K562 (cell line): ENCODE measurements around the gene MAN1A1. TPM values are rescaled to one million over a fixed set of nuclear protein-coding genes. Genes with fewer than 3 reads are reported as not detected.

Experiments
- CBX5 ChIP-seq: IDR thresholded peaks from 2 replicates; pipeline ENCODE4 v1.6.1; 2014; ENCODE audit warnings: low read depth, borderline replicate concordance
- GATA2 ChIP-seq: sonication (generic); formaldehyde crosslinking; IDR thresholded peaks from 2 replicates; pipeline ENCODE4 v1.4.0; 2020; ENCODE audit warnings: mild to moderate bottlenecking, missing genetic modification reagents
- GATAD2B ChIP-seq: fragments of 450-650 bp; IDR thresholded peaks from 2 replicates; pipeline ENCODE4 v1.6.1; 2017; ENCODE audit warnings: mild to moderate bottlenecking, borderline replicate concordance
- MCM7 ChIP-seq, 2 experiments: fragments of 450-650 bp; IDR thresholded peaks; 2 replicates each; pipeline ENCODE4 v1.6.1; 2016 to 2018
- NFATC3 ChIP-seq: fragments of 450-650 bp; IDR thresholded peaks from 2 replicates; pipeline ENCODE4 v1.6.1; 2017; ENCODE audit warnings: mild to moderate bottlenecking
- NFIX ChIP-seq: fragments of 250-450 bp; sonication (Bioruptor Pico); IDR thresholded peaks from 2 replicates; pipeline ENCODE4 v1.4.0; 2020; ENCODE audit warnings: low read depth, mild to moderate bottlenecking, moderate library complexity
- NR2C1 ChIP-seq, 2 experiments: fragments of 450-650 bp; IDR thresholded peaks; 2 replicates each; pipeline ENCODE4 v1.6.1; 2017; ENCODE audit warnings: mild to moderate bottlenecking in 2 of 2, antibody characterized with exemption in 1 of 2, inconsistent platforms in 1 of 2, missing compliant biosample characterization in 1 of 2, missing genetic modification characterization in 1 of 2
- RBM39 ChIP-seq: fragments of 200-400 bp; formaldehyde crosslinking; optimal IDR thresholded peaks from 2 replicates; pipeline ENCODE3; 2018; ENCODE audit warnings: low read depth, low read length
- SMARCA5 ChIP-seq: fragments of 450-650 bp; IDR thresholded peaks from 2 replicates; pipeline ENCODE4 v1.6.1; 2016
- STAT5B ChIP-seq: fragments of 250-450 bp; sonication (Bioruptor Pico); IDR thresholded peaks from 2 replicates; pipeline ENCODE4 v1.8.0; 2021; ENCODE audit warnings: mild to moderate bottlenecking, inconsistent platforms
- TAF9B ChIP-seq: fragments of 450-650 bp; IDR thresholded peaks from 2 replicates; pipeline ENCODE4 v1.6.1; 2018; ENCODE audit warnings: mild to moderate bottlenecking; ENCODE audit not compliant: partially characterized antibody
- TRIM24 ChIP-seq, 2 experiments: fragments of 450-650 bp; IDR thresholded peaks; 2 replicates each; pipeline ENCODE4 v1.6.1; 2016
- U2AF2 ChIP-seq: fragments of 200-400 bp; formaldehyde crosslinking; optimal IDR thresholded peaks from 2 replicates; pipeline ENCODE3; 2017; ENCODE audit warnings: low read depth, mild to moderate bottlenecking, low read length
- polyA plus RNA-seq, 8 experiments: library from polyadenylated mRNA; depleted of rRNA in 4 of 8; stranded (reverse) in 5 of 8; unstranded in 3 of 8; fragments of >200 nt; fragmentation: Nextera tagmentation in 2 of 8; fragmentation: Illumina TruSeq in 1 of 8; extraction: Ambion mirVana in 2 of 8; extraction: Trizol in 1 of 8; gene quantifications; 2 replicates each; pipeline versions ENCODE4 v1.2.1 to v1.2.3, GENCODE V29; 2011 to 2014; ENCODE audit warnings: inconsistent platforms in 1 of 8, missing spikeins in 1 of 8
- total RNA-seq, 7 experiments: library from RNA; depleted of rRNA in 6 of 7; stranded (reverse); fragments of >200 nt in 6 of 7; fragmentation: Illumina TruSeq in 2 of 7; extraction: Trizol in 2 of 7; gene quantifications; 2 replicates each; pipeline versions ENCODE4 v1.2.1 to v1.2.3, GENCODE V29; 2011 to 2021; ENCODE audit warnings: low replicate concordance in 1 of 7
- TF ChIP-seq, protein P1 (sequence below), 3 experiments: fragments of 200-800 bp in 1 of 3; sonication (Bioruptor generic) in 1 of 3; sonication (generic) in 1 of 3; formaldehyde crosslinking in 1 of 3; IDR thresholded peaks; 2 replicates each; pipeline versions ENCODE4 v1.6.1 to v1.8.0; 2016 to 2022; ENCODE audit warnings: mild to moderate bottlenecking in 2 of 3, missing compliant biosample characterization in 2 of 3, missing genetic modification characterization in 2 of 3, missing genetic modification reagents in 1 of 3
- TF ChIP-seq, protein P2 (sequence below): fragments of 450-650 bp; IDR thresholded peaks from 2 replicates; pipeline ENCODE4 v1.6.1; 2016; ENCODE audit warnings: mild to moderate bottlenecking
- TF ChIP-seq, protein P3 (sequence below): fragments of 450-650 bp; conservative IDR thresholded peaks from 2 replicates; pipeline ENCODE4 v1.6.1; 2016; ENCODE audit warnings: missing genetic modification characterization, low read depth, mild to moderate bottlenecking, missing compliant biosample characterization, moderate library complexity
- TF ChIP-seq, protein P4 (sequence below): sonication (generic); formaldehyde crosslinking; IDR thresholded peaks from 2 replicates; pipeline ENCODE4 v1.8.0; 2022; ENCODE audit warnings: mild to moderate bottlenecking, missing genetic modification reagents
- TF ChIP-seq, protein P5 (sequence below): fragments of 450-650 bp; IDR thresholded peaks from 2 replicates; pipeline ENCODE4 v1.6.1; 2016
- TF ChIP-seq, protein P6 (sequence below): fragments of 250-450 bp; sonication (Bioruptor Pico); IDR thresholded peaks from 2 replicates; pipeline ENCODE4 v1.4.0; 2020; ENCODE audit warnings: mild to moderate bottlenecking, moderate library complexity

Gene MAN1A1
- total and polyA plus RNA-seq, 9 of the 15 experiments (the other 6 are each of a cell fraction or from before 2014, with no cell fraction given): 24.5 to 78.4 (median 59.7) TPM

DNA sequence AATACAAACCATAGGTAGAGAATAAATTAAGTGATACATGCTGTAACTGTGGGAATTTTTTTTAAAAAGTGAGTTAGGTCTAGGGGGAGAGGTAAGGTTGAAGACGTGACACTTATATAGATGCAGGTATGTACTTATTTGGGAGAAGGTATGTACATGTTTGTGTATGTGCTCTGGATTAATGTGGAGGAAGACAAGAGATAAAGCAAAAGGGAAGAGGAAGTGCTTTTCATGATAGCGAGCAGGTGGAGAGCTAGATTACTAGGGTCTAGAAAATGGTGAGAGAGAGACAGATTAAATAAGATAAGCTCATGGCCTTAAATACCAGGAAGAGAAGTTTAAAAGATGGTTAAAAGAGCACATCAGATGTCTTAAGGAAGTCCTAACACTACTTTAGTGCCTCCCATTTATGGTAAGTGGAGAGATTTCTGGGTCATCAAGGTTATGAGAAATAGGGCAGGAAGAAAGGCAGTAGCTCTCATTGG is 92.5 kb downstream of the MAN1A1 start (continued):
- TF ChIP-seq, protein P1, sequence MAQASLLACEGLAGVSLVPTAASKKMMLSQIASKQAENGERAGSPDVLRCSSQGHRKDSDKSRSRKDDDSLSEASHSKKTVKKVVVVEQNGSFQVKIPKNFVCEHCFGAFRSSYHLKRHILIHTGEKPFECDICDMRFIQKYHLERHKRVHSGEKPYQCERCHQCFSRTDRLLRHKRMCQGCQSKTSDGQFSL (CRISPR knock-in tag; IDR thresholded peaks at IDR 0.05): no peak
- TF ChIP-seq, protein P1 (tag; IDR thresholded peaks at IDR 0.05): no peak
- 0 out of 2 replicates have a peak, but pooled peaks have one; percentile 12 for TF ChIP-seq SMARCA5
- TF ChIP-seq, protein P2, sequence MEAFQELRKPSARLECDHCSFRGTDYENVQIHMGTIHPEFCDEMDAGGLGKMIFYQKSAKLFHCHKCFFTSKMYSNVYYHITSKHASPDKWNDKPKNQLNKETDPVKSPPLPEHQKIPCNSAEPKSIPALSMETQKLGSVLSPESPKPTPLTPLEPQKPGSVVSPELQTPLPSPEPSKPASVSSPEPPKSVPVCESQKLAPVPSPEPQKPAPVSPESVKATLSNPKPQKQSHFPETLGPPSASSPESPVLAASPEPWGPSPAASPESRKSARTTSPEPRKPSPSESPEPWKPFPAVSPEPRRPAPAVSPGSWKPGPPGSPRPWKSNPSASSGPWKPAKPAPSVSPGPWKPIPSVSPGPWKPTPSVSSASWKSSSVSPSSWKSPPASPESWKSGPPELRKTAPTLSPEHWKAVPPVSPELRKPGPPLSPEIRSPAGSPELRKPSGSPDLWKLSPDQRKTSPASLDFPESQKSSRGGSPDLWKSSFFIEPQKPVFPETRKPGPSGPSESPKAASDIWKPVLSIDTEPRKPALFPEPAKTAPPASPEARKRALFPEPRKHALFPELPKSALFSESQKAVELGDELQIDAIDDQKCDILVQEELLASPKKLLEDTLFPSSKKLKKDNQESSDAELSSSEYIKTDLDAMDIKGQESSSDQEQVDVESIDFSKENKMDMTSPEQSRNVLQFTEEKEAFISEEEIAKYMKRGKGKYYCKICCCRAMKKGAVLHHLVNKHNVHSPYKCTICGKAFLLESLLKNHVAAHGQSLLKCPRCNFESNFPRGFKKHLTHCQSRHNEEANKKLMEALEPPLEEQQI: peak; percentile 93
- 0 out of 2 replicates have a peak, but pooled peaks have one; percentile 8 for TF ChIP-seq CBX5
- TF ChIP-seq NFIX (CRISPR knock-in tag): no peak
- TF ChIP-seq MCM7 (IDR thresholded peaks at IDR 0.05): no peak
- no peak for TF ChIP-seq RBM39
- TF ChIP-seq NR2C1 (IDR thresholded peaks at IDR 0.05): peak; percentile 43; the same call in 1 of the 2 replicates
- no peak for TF ChIP-seq NR2C1 (tag; IDR thresholded peaks at IDR 0.05)
- TF ChIP-seq, protein P3, sequence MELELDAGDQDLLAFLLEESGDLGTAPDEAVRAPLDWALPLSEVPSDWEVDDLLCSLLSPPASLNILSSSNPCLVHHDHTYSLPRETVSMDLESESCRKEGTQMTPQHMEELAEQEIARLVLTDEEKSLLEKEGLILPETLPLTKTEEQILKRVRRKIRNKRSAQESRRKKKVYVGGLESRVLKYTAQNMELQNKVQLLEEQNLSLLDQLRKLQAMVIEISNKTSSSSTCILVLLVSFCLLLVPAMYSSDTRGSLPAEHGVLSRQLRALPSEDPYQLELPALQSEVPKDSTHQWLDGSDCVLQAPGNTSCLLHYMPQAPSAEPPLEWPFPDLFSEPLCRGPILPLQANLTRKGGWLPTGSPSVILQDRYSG (tag): no peak
- peak; percentile 69; the same call in 1 of the 2 replicates for TF ChIP-seq GATAD2B
- TF ChIP-seq TRIM24 (IDR thresholded peaks at IDR 0.05): peak; percentile 91 to 94
- peak; percentile 86 for TF ChIP-seq GATA2 (CRISPR knock-in tag)
- TF ChIP-seq, protein P4, sequence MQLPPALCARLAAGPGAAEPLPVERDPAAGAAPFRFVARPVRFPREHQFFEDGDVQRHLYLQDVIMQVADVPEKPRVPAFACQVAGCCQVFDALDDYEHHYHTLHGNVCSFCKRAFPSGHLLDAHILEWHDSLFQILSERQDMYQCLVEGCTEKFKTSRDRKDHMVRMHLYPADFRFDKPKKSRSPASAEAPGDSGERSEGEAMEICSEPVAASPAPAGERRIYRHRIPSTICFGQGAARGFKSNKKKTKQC (CRISPR knock-in tag): no peak
- TF ChIP-seq, protein P5, sequence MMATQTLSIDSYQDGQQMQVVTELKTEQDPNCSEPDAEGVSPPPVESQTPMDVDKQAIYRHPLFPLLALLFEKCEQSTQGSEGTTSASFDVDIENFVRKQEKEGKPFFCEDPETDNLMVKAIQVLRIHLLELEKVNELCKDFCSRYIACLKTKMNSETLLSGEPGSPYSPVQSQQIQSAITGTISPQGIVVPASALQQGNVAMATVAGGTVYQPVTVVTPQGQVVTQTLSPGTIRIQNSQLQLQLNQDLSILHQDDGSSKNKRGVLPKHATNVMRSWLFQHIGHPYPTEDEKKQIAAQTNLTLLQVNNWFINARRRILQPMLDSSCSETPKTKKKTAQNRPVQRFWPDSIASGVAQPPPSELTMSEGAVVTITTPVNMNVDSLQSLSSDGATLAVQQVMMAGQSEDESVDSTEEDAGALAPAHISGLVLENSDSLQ: peak; percentile 57
- no peak for TF ChIP-seq STAT5B
- peak; percentile 34 for TF ChIP-seq TAF9B
- no peak for TF ChIP-seq U2AF2
- no peak for TF ChIP-seq NFATC3
- TF ChIP-seq, protein P6, sequence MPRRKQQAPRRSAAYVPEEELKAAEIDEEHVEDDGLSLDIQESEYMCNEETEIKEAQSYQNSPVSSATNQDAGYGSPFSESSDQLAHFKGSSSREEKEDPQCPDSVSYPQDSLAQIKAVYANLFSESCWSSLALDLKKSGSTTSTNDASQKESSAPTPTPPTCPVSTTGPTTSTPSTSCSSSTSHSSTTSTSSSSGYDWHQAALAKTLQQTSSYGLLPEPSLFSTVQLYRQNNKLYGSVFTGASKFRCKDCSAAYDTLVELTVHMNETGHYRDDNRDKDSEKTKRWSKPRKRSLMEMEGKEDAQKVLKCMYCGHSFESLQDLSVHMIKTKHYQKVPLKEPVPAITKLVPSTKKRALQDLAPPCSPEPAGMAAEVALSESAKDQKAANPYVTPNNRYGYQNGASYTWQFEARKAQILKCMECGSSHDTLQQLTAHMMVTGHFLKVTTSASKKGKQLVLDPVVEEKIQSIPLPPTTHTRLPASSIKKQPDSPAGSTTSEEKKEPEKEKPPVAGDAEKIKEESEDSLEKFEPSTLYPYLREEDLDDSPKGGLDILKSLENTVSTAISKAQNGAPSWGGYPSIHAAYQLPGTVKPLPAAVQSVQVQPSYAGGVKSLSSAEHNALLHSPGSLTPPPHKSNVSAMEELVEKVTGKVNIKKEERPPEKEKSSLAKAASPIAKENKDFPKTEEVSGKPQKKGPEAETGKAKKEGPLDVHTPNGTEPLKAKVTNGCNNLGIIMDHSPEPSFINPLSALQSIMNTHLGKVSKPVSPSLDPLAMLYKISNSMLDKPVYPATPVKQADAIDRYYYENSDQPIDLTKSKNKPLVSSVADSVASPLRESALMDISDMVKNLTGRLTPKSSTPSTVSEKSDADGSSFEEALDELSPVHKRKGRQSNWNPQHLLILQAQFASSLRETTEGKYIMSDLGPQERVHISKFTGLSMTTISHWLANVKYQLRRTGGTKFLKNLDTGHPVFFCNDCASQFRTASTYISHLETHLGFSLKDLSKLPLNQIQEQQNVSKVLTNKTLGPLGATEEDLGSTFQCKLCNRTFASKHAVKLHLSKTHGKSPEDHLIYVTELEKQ (CRISPR knock-in tag): no peak
